GM19397 (cell line): Measurements from ENCODE around the gene CDKL1.
"Not testable (repeated sequence)": the region's sequence is repeated elsewhere in the genome, so short reads cannot be mapped to it uniquely, and the experiment has no call there.

ENCODE experiments used
- ATAC-seq: cut with Tn5 transposase; IDR thresholded peaks from one replicate; pipeline ENCODE4 v1.9.1; 2021; ENCODE audit warnings: mild to moderate bottlenecking, moderate library complexity; ENCODE audit not compliant: unreplicated experiment

CDKL1 gene

DNA sequence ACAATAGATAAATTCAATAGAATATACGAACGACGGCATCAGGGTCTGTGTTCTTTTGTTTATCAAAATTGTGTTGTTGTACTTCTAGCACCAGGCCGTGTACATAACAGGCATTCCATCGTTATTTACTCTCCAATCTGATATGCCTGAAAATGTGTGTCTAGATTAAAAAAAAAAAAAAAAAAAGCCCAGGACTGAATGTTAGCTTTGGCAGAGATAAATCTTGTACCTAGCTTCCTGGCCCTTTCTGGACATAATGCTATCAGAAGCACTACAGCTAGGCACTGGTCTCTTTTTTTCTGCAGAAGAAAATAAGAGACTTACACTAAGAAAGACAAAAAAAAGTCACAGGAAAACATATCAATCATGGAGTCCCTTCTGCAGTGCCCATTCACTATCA lies 37.0 kb downstream of the CDKL1 start:
- no peak for ATAC-seq

GRCh38 chr14:50357753-50358395 lies 38.8 kb downstream of the CDKL1 start:
- ATAC-seq = no peak

- ATAC-seq = no peak
Observed at GRCh38 chr14:50357124-50357523, 39.6 kb downstream of the CDKL1 start.

DNA sequence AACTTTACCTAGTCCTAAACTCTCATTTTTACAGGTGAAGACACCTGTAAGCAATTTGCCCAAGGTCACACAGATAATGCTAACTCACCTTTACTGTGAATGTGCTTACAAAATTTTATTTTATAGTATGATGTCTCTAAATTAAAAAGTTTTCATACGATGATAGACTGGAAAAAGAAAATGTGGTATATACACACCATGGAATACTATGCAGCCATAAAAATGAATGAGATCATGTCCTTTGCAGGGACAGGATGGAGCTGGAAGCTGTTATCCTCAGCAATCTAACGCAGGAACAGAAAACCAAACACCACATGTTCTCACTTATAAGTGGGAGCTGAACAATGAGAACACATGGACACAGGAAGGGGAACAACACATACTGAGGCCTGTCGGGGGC lies 40.4 kb downstream of the CDKL1 start:
- ATAC-seq = not testable (repeated sequence)

- ATAC-seq = no peak
Observed at GRCh38 chr14:50355692-50356091, 41.0 kb downstream of the CDKL1 start.

DNA sequence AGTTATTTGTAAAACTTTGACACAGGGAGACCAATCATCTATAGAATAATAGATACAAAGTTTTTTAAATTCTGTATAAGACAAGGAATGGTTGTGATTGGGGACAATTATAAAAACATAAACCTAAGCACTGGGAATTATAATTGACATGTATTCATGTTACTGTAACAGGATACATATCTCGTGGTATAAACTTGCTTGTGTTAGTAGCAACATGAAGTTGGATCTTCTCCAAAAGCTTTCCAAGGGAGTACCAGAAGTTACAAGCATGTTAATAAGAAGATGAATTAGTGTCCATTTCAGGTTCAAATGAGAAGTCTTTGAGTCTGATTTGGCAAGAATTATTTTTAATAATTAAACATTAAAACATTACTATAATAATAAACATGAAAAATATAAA lies 42.2 kb downstream of the CDKL1 start:
- ATAC-seq = no peak

DNA sequence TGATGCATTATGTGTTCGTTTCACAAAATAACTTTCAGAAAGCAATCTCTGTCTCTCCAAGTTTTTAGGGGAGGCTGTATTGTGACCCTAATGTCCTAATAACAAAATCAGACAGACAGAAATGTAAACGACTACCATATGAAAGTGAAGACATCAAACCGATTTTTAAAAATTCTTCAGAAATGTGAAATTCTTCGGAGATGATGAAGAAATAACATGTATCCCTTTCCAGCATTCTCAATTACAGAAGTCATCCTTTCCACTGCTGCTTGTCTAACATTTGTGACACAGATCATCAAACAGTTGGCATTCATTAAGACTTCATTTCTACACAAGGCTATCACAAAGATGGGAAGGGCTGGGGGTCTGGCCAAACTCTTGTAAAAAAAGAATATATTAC lies 43.6 kb downstream of the CDKL1 start:
- no peak for ATAC-seq

- ATAC-seq = no peak
Observed at GRCh38 chr14:50352584-50352983, 44.1 kb downstream of the CDKL1 start.

GRCh38 chr14:50350975-50351374 lies 45.7 kb downstream of the CDKL1 start:
- no peak for ATAC-seq

DNA sequence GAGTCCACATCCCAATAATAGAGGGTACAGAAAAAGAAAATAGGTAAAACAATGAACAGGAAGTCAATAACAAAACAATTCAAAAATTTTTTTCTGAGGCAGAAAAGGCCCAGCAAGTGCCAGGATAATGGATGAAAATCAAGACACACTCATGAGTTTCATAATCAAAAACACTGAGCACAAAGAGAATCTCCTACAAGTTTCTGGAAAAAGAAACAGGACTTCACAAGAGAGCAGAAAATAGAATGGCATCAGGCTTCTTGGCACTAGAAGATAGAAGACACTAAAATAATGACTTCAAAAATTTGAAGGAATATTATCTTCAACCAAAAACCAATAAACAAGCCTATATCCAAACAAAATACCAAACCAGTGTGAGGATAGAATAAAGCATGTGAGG lies 47.7 kb downstream of the CDKL1 start:
- ATAC-seq = no peak

GRCh38 chr14:50347521-50347920 lies 49.2 kb downstream of the CDKL1 start:
- ATAC-seq = no peak

- ATAC-seq = no peak
Observed at GRCh38 chr14:50345846-50346422, 50.7 kb downstream of the CDKL1 start.

GRCh38 chr14:50344876-50345563 lies 51.7 kb downstream of the CDKL1 start:
- no peak for ATAC-seq

DNA sequence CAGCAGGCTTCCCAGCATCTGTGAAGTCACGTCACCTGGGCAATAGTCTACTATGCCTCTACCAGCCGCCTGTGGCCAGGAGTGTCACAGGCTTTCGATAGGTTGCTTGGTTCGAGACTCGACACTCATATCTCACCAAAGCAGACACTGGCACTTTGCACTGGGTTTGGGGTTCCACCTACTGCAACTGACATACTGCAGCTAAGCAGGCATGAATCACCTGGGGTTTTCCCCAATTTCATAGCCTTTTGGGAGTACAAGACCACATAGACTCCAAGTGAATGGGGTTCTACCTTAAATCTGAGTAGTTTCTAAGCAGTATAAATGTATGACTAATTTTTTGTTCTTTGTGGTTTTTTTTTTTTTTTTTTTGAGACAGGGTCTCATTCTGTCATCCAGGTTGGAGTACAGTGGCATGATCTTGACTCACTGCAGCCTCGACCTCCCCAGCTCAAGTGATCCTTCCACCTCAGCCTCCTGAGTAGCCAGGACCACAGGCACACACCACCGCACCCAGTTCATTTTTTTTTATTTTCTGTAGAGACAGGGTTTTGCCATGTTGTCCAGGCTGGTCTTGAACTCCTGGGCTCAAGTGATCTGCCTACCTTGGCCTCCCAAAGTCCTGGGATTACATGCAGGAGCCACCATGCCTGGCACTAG lies 52.4 kb downstream of the CDKL1 start:
- ATAC-seq = peak; percentile 66

DNA sequence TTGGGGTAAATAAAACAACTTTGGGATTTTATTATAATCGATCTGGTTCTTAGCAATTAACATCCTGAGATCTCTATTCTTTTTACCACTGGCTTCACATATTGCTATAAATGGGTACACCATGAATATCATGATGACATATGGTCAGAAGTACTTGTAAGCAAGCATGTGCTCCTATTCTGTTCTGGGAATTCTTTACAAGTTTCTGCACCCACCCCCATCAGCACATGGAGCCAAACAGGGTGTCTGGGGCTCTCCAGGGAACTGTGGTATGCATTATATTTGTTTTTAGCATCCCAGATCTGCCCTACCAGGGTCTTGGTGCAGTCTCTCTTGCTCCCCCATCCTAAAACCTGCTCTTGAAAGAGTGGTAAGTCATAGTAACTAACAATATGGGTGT lies 53.2 kb downstream of the CDKL1 start:
- ATAC-seq = no peak

- ATAC-seq = no peak
Observed at GRCh38 chr14:50342221-50343078, 54.2 kb downstream of the CDKL1 start.

DNA sequence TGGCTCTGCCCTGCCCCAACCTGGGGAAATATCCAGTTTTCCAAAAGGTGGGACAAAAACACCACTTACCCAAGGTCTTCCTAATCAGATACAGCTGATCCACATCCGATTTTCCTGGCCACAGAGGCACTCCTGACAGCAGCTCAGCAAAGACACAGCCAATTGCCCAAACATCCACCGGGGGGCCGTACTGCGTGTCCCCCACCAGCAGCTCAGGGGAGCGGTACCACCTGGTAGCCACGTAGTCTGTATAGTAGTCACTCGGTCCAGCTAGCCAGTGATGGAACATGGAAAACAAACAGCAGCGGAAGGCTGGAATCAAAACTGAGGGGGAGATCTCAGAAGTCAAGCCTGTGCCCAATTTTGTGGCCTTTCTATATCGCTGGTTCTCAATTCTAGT lies 55.7 kb downstream of the CDKL1 start:
- ATAC-seq = no peak

DNA sequence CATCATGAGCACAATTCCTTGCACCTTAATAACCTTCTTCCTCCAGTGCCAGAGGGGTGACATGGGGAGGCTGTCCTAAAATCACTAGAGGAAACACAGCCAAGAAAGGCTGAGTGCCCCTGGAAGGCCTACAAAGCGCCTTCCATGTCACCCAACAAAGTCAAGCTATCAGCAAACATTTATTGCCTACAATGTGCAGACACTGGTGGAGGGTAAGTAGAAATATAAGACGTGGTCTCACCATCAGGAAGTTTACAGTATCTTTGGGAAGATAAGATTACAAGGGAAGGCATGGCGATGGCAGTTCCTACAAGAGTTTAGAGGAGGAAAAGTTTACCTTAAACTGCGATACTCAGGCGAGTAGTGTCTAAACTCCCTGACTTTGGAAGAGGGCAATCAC lies 56.6 kb downstream of the CDKL1 start:
- no peak for ATAC-seq

DNA sequence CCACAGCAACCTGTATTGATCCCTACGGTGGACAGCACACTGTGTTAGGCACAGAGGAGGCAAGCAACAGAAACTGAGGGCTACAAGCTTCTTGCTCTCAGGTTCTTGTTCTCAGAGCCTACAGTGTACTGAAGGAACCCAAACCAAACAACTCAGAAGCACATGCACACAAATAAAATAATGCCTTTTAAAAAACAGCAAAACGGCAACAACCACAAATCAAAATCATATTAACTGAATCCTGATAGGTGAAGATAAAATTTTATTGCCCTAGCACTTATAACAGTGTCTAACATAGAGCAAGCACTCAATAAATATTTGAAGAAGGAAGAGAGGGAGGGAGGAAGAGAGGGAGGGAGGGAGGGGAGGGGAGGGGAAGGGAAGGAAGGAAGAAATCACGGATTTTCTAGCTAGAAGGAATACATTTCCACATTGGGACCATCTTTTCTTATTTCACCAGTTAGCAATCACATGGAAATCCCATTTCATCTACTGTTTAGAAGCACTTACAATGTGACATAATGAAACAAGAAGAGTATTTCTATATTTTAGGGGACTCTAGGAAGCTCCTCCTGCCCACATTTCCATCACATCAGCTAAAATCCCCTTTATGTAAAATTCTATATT lies 57.4 kb downstream of the CDKL1 start:
- no peak for ATAC-seq

DNA sequence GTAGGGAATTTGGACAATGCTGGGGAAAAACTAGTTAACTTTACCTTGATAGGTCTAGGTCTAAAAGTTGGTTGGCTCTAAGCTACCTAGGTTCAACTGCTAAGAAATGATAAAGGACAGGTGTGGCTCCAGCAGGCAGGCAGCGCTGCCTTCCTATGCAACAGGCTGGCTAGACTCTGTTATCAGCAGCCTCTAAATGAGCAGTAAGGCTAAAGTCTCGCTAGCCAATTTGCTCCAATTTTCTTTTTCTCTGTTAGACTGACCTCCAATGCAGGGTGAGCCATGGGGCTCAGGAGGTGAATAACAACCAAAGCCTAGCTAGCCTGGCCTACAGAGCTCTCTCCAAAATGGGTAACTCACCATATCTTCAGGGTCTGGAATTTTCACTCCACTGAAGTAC lies 58.1 kb downstream of the CDKL1 start:
- ATAC-seq = no peak
